OCI-LY1 (cell line): Measurements from ENCODE around the gene NMT1.

Source experiments
- H2AFZ ChIP-seq: fragments of 200-600 bp; sonication (generic), shearing (Covaris generic); 2 replicates; pipeline ENCODE4 v1.6.0; 2014; ENCODE audit warnings: antibody characterized with exemption, mild to moderate bottlenecking, low read length
- H3F3A ChIP-seq: fragments of 200-600 bp; sonication (generic), shearing (Covaris generic); 2 replicates; pipeline ENCODE4 v1.6.0; 2014; ENCODE audit warnings: mild to moderate bottlenecking, antibody characterized with exemption, low read length, moderate library complexity; ENCODE audit not compliant: insufficient read depth
- H3K27ac ChIP-seq: fragments of 200-600 bp; sonication (generic); 2 replicates; pipeline ENCODE4 v1.5.1; 2014; ENCODE audit warnings: low read length, mixed run types, mild to moderate bottlenecking, low read depth; ENCODE audit not compliant: poor library complexity, severe bottlenecking
- H3K27me3 ChIP-seq: fragments of 200-600 bp; sonication (generic); 2 replicates; pipeline ENCODE4 v1.6.0; 2014; ENCODE audit warnings: antibody characterized with exemption, mild to moderate bottlenecking, low read length, moderate library complexity; ENCODE audit not compliant: insufficient read depth
- H3K36me3 ChIP-seq: fragments of 200-600 bp; sonication (generic); 2 replicates; pipeline ENCODE4 v1.6.1; 2014; ENCODE audit warnings: mild to moderate bottlenecking, antibody characterized with exemption, low read length, moderate library complexity, mixed read lengths; ENCODE audit not compliant: insufficient read depth
- H3K4me1 ChIP-seq: fragments of 200-600 bp; sonication (generic); 2 replicates; pipeline ENCODE4 v1.5.1; 2014; ENCODE audit warnings: mild to moderate bottlenecking, low read length, moderate library complexity; ENCODE audit not compliant: insufficient read depth, severe bottlenecking
- H3K4me2 ChIP-seq: fragments of 200-600 bp; sonication (generic), shearing (Covaris generic); 2 replicates; pipeline ENCODE4 v1.6.1; 2014; ENCODE audit warnings: low read length
- H3K4me3 ChIP-seq: fragments of 200-600 bp; sonication (generic); 2 replicates; pipeline ENCODE4 v1.5.1; 2014; ENCODE audit warnings: low read length, low read depth, mild to moderate bottlenecking, mixed read lengths; ENCODE audit not compliant: poor library complexity, severe bottlenecking
- H3K79me2 ChIP-seq: fragments of 200-600 bp; shearing (Covaris generic); 2 replicates; pipeline ENCODE4 v1.6.1; 2016; ENCODE audit warnings: mixed run types, low read length, mixed read lengths; ENCODE audit not compliant: insufficient read depth
- H3K9ac ChIP-seq: fragments of 200-600 bp; sonication (generic), shearing (Covaris generic); 2 replicates; pipeline ENCODE4 v1.6.1; 2014; ENCODE audit warnings: mild to moderate bottlenecking, low read length, mixed read lengths
- H3K9me2 ChIP-seq: fragments of 200-600 bp; sonication (generic), shearing (Covaris generic); 2 replicates; pipeline ENCODE4 v1.6.1; 2014; ENCODE audit warnings: low read depth, mild to moderate bottlenecking, low read length, mixed read lengths
- H3K9me3 ChIP-seq: fragments of 200-600 bp; shearing (Covaris generic); 2 replicates; pipeline ENCODE4 v1.6.1; 2014; ENCODE audit warnings: low read length, mixed read lengths
- H4K20me1 ChIP-seq: fragments of 200-600 bp; sonication (generic), shearing (Covaris generic); 2 replicates; pipeline ENCODE4 v1.6.0; 2016; ENCODE audit warnings: mild to moderate bottlenecking, low read length; ENCODE audit not compliant: insufficient read depth
- CTCF ChIP-seq: fragments of 200-600 bp; sonication (generic), shearing (Covaris generic); IDR thresholded peaks from 2 replicates; pipeline ENCODE4 v1.5.1; 2017; ENCODE audit warnings: mild to moderate bottlenecking, antibody characterized with exemption, low read length, moderate library complexity, mixed read lengths
- EZH2 ChIP-seq: fragments of 200-600 bp; sonication (generic), shearing (Covaris generic); IDR thresholded peaks from 2 replicates; pipeline ENCODE4 v1.8.0; 2017; ENCODE audit warnings: borderline replicate concordance, mixed run types, mild to moderate bottlenecking, antibody characterized with exemption, low read length, moderate library complexity, mixed read lengths

NMT1 gene

GRCh38 chr17:45036691-45037090 is 24.4 kb upstream of the NMT1 start:
- no peaks in the 10 kb centered on the region for H3K9me3 ChIP-seq
- H3K4me1 ChIP-seq, result no peaks in the 10 kb centered on the region
- no peaks in the 10 kb centered on the region for H3K9me2 ChIP-seq
- no peak overlapping the region for H3K27ac ChIP-seq
- no peaks in the 10 kb centered on the region for H3K79me2 ChIP-seq
- no peaks in the 10 kb centered on the region for H4K20me1 ChIP-seq
- TF ChIP-seq EZH2 (no peak), CTCF (no peak)
- H3K27me3 ChIP-seq, result no peaks in the 10 kb centered on the region
- no peak overlapping the region for H3K9ac ChIP-seq
- H2AFZ ChIP-seq, result no peak overlapping the region
- H3K4me2 ChIP-seq, result no peak overlapping the region
- peaks cover 25% of the 10 kb centered on the region for H3K36me3 ChIP-seq
- no peaks in the 10 kb centered on the region for H3F3A ChIP-seq
- no peak overlapping the region for H3K4me3 ChIP-seq

- no peak overlapping the region for H3K4me3 ChIP-seq
- H3K36me3 ChIP-seq, result peaks cover 9% of the 10 kb centered on the region
- H4K20me1 ChIP-seq, result no peaks in the 10 kb centered on the region
- no peak overlapping the region for H3K9ac ChIP-seq
- H3K27ac ChIP-seq, result no peak overlapping the region
- H3K4me1 ChIP-seq, result no peaks in the 10 kb centered on the region
- H3K9me2 ChIP-seq, result no peaks in the 10 kb centered on the region
- no peak overlapping the region for H2AFZ ChIP-seq
- no peaks in the 10 kb centered on the region for H3K79me2 ChIP-seq
- no peak for TF ChIP-seq EZH2
- no peak for TF ChIP-seq CTCF
- no peaks in the 10 kb centered on the region for H3K27me3 ChIP-seq
- H3K9me3 ChIP-seq, result no peaks in the 10 kb centered on the region
- no peak overlapping the region for H3K4me2 ChIP-seq
- H3F3A ChIP-seq, result no peaks in the 10 kb centered on the region
Observed at GRCh38 chr17:45038728-45039634, 22.1 kb upstream of the NMT1 start.

GRCh38 chr17:45040459-45040858 is 20.7 kb upstream of the NMT1 start:
- Histone ChIP-seq H3K9me2 (no peaks in the 10 kb centered on the region), H3K4me1 (no peaks in the 10 kb centered on the region), H4K20me1 (no peaks in the 10 kb centered on the region), H3K4me2 (no peak overlapping the region), H3K9me3 (no peaks in the 10 kb centered on the region), H3K9ac (no peak overlapping the region), H3K36me3 (no peaks in the 10 kb centered on the region; the same call in 1 of the 2 replicates), H3K27ac (no peak overlapping the region), H2AFZ (no peak overlapping the region), H3K27me3 (no peaks in the 10 kb centered on the region), H3K79me2 (no peaks in the 10 kb centered on the region), H3F3A (no peaks in the 10 kb centered on the region), H3K4me3 (no peak overlapping the region)
- no peak for TF ChIP-seq EZH2
- no peak for TF ChIP-seq CTCF
